HG03571 (cell line): Measurements from ENCODE around the gene SINHCAF.
"Not testable (repeated sequence)": the region's sequence is repeated elsewhere in the genome, so short reads cannot be mapped to it uniquely, and the experiment has no call there.

Experiments used
- ATAC-seq: cut with Tn5 transposase; IDR thresholded peaks from one replicate; pipeline ENCODE4 v1.9.1; 2021; ENCODE audit not compliant: unreplicated experiment

SINHCAF gene

GRCh38 chr12:31309279-31309678, 16.7 kb downstream of the SINHCAF start:
- ATAC-seq, result no peak

GRCh38 chr12:31308116-31308515, 17.8 kb downstream of the SINHCAF start:
- ATAC-seq, result no peak

- ATAC-seq, result no peak
Observed at GRCh38 chr12:31306866-31307265, 19.1 kb downstream of the SINHCAF start.

- no peak for ATAC-seq
Observed at GRCh38 chr12:31303466-31303865, 22.5 kb downstream of the SINHCAF start.

- no peak for ATAC-seq
Observed at GRCh38 chr12:31301311-31301710, 24.6 kb downstream of the SINHCAF start.

- no peak for ATAC-seq
Observed at GRCh38 chr12:31300783-31301182, 25.2 kb downstream of the SINHCAF start.

- no peak for ATAC-seq
Observed at GRCh38 chr12:31300341-31300740, 25.6 kb downstream of the SINHCAF start.

GRCh38 chr12:31298922-31299321, 27.0 kb downstream of the SINHCAF start:
- ATAC-seq, result no peak

- ATAC-seq, result no peak
Observed at GRCh38 chr12:31298515-31298910, 27.4 kb downstream of the SINHCAF start.

GRCh38 chr12:31297572-31298514, 28.1 kb downstream of the SINHCAF start:
- ATAC-seq, result peak; percentile 51

- no peak for ATAC-seq
Observed at GRCh38 chr12:31289441-31289840, 36.5 kb downstream of the SINHCAF start.

GRCh38 chr12:31288381-31288780, 37.6 kb downstream of the SINHCAF start:
- no peak for ATAC-seq

GRCh38 chr12:31280183-31280582, 45.8 kb downstream of the SINHCAF start:
- ATAC-seq, result no peak

- no peak for ATAC-seq
Observed at GRCh38 chr12:31279390-31279924, 46.5 kb downstream of the SINHCAF start.

GRCh38 chr12:31278832-31279231, 47.1 kb downstream of the SINHCAF start:
- no peak for ATAC-seq

- ATAC-seq, result no peak
Observed at GRCh38 chr12:31278424-31278823, 47.5 kb downstream of the SINHCAF start.

- no peak for ATAC-seq
Observed at GRCh38 chr12:31277081-31277480, 48.9 kb downstream of the SINHCAF start.

GRCh38 chr12:31275491-31275890, 50.5 kb downstream of the SINHCAF start:
- ATAC-seq, result no peak

- ATAC-seq, result no peak
Observed at GRCh38 chr12:31274520-31275300, 51.2 kb downstream of the SINHCAF start.

- not testable (repeated sequence) for ATAC-seq
Observed at GRCh38 chr12:31273794-31274193, 52.2 kb downstream of the SINHCAF start.

- ATAC-seq, result no peak
Observed at GRCh38 chr12:31272607-31273225, 53.2 kb downstream of the SINHCAF start.
